SJCRH30 (cell line): Measurements from ENCODE around the gene NSD1. TPM values are rescaled to one million over a fixed set of nuclear protein-coding genes. Genes with fewer than 3 reads are reported as not detected.
A peak's percentile ranks its signal among the peaks of the same experiment; 100 is the strongest.

Experiments
- DNase-seq, 2 experiments: peaks; one replicate each; pipeline ENCODE4 v3.0.0-alpha.2; 2015 to 2020
- H3K27ac ChIP-seq: fragments of 250-450 bp; sonication (Bioruptor Pico); 2 replicates; pipeline ENCODE4 v1.5.1; 2020; ENCODE audit warnings: mild to moderate bottlenecking, moderate library complexity
- H3K27me3 ChIP-seq: fragments of 250-450 bp; sonication (Bioruptor Pico); 2 replicates; pipeline ENCODE4 v1.5.1; 2020; ENCODE audit warnings: mild to moderate bottlenecking, moderate library complexity
- H3K36me3 ChIP-seq: fragments of 250-450 bp; sonication (Bioruptor Pico); 2 replicates; pipeline ENCODE4 v1.5.1; 2020; ENCODE audit warnings: mild to moderate bottlenecking, moderate library complexity
- H3K4me1 ChIP-seq: fragments of 250-450 bp; sonication (Bioruptor Pico); 2 replicates; pipeline ENCODE4 v1.5.1; 2020; ENCODE audit warnings: mild to moderate bottlenecking, moderate library complexity
- H3K4me3 ChIP-seq: fragments of 250-450 bp; sonication (Bioruptor Pico); 2 replicates; pipeline ENCODE4 v1.5.1; 2020; ENCODE audit warnings: mild to moderate bottlenecking, moderate library complexity
- H3K9me3 ChIP-seq: fragments of 250-450 bp; sonication (Bioruptor Pico); replicated peaks from 2 replicates; pipeline ENCODE4 v1.5.1; 2020; ENCODE audit warnings: mild to moderate bottlenecking, moderate library complexity
- total RNA-seq: library from RNA; depleted of rRNA; stranded (reverse); fragments of >200 nt; shearing (Covaris generic); gene quantifications from 2 replicates; pipeline ENCODE4 v1.2.3, GENCODE V29; 2014

Gene NSD1
- total RNA-seq, 1 experiment from 2014 or later: 5.7 TPM

GRCh38 chr5:177270653-177271052 lies 137.1 kb downstream of the NSD1 start:
- no peak for DNase-seq
- Histone ChIP-seq H3K27ac (no peak overlapping the region), H3K4me1 (no peaks in the 10 kb centered on the region), H3K4me3 (no peak overlapping the region), H3K36me3 (no peaks in the 10 kb centered on the region), H3K9me3 (no peaks in the 10 kb centered on the region), H3K27me3 (no peaks in the 10 kb centered on the region)

GRCh38 chr5:177271113-177271512 lies 137.5 kb downstream of the NSD1 start:
- Histone ChIP-seq H3K4me1 (no peaks in the 10 kb centered on the region), H3K4me3 (no peak overlapping the region), H3K27ac (no peak overlapping the region), H3K36me3 (no peaks in the 10 kb centered on the region), H3K27me3 (no peaks in the 10 kb centered on the region), H3K9me3 (no peaks in the 10 kb centered on the region)
- DNase-seq: no peak

- no peaks in the 10 kb centered on the region; the same call in 1 of the 2 replicates for H3K27me3 ChIP-seq
- no peaks in the 10 kb centered on the region for H3K9me3 ChIP-seq
- no peak overlapping the region for H3K27ac ChIP-seq
- no peak overlapping the region for H3K4me3 ChIP-seq
- DNase-seq: no peak
- H3K36me3 ChIP-seq: no peaks in the 10 kb centered on the region
- no peaks in the 10 kb centered on the region for H3K4me1 ChIP-seq
Measured at GRCh38 chr5:177275883-177276282, 142.3 kb downstream of the NSD1 start.

GRCh38 chr5:177276886-177277285 lies 143.3 kb downstream of the NSD1 start:
- H3K27ac ChIP-seq: no peak overlapping the region
- H3K4me1 ChIP-seq: no peaks in the 10 kb centered on the region
- no peak overlapping the region for H3K4me3 ChIP-seq
- H3K27me3 ChIP-seq: no peaks in the 10 kb centered on the region; the same call in 1 of the 2 replicates
- H3K9me3 ChIP-seq: no peaks in the 10 kb centered on the region
- no peaks in the 10 kb centered on the region for H3K36me3 ChIP-seq
- no peak for DNase-seq

- Histone ChIP-seq H3K27ac (no peak overlapping the region), H3K27me3 (no peaks in the 10 kb centered on the region), H3K4me3 (no peak overlapping the region), H3K36me3 (no peaks in the 10 kb centered on the region), H3K9me3 (no peaks in the 10 kb centered on the region), H3K4me1 (no peaks in the 10 kb centered on the region)
- DNase-seq: no peak
Measured at GRCh38 chr5:177288191-177288590, 154.6 kb downstream of the NSD1 start.

GRCh38 chr5:177290816-177291596 lies 157.4 kb downstream of the NSD1 start:
- H3K27me3 ChIP-seq: no peaks in the 10 kb centered on the region
- no peaks in the 10 kb centered on the region for H3K9me3 ChIP-seq
- H3K4me3 ChIP-seq: no peak overlapping the region
- no peak overlapping the region for H3K27ac ChIP-seq
- H3K36me3 ChIP-seq: no peaks in the 10 kb centered on the region
- no peaks in the 10 kb centered on the region for H3K4me1 ChIP-seq
- no peak for DNase-seq

GRCh38 chr5:177291735-177292134 lies 158.2 kb downstream of the NSD1 start:
- no peak overlapping the region for H3K4me3 ChIP-seq
- H3K9me3 ChIP-seq: no peaks in the 10 kb centered on the region
- no peaks in the 10 kb centered on the region for H3K27me3 ChIP-seq
- no peak overlapping the region for H3K27ac ChIP-seq
- DNase-seq: no peak
- no peaks in the 10 kb centered on the region for H3K36me3 ChIP-seq
- no peaks in the 10 kb centered on the region for H3K4me1 ChIP-seq

GRCh38 chr5:177293819-177294581 lies 160.4 kb downstream of the NSD1 start:
- Histone ChIP-seq H3K36me3 (no peaks in the 10 kb centered on the region), H3K4me3 (no peak overlapping the region)

GRCh38 chr5:177294632-177295031 lies 161.1 kb downstream of the NSD1 start:
- Histone ChIP-seq H3K27ac (no peak overlapping the region), H3K4me3 (no peak overlapping the region), H3K9me3 (no peaks in the 10 kb centered on the region), H3K36me3 (no peaks in the 10 kb centered on the region), H3K27me3 (no peaks in the 10 kb centered on the region), H3K4me1 (peaks cover 4% of the 10 kb centered on the region; the same call in 1 of the 2 replicates)
- no peak for DNase-seq

More at GRCh38 chr5:177293819-177294581, 160.4 kb downstream of the NSD1 start:
- H3K27me3 ChIP-seq: no peaks in the 10 kb centered on the region
- H3K27ac ChIP-seq: no peak overlapping the region
- peaks cover 4% of the 10 kb centered on the region; the same call in 1 of the 2 replicates for H3K4me1 ChIP-seq
- no peaks in the 10 kb centered on the region for H3K9me3 ChIP-seq
- DNase-seq: no peak

GRCh38 chr5:177295924-177296323 lies 162.4 kb downstream of the NSD1 start:
- Histone ChIP-seq H3K36me3 (peaks cover 1% of the 10 kb centered on the region; the same call in 1 of the 2 replicates), H3K27me3 (no peaks in the 10 kb centered on the region), H3K4me1 (peaks cover 4% of the 10 kb centered on the region; the same call in 1 of the 2 replicates), H3K27ac (no peak overlapping the region), H3K9me3 (no peaks in the 10 kb centered on the region), H3K4me3 (no peak overlapping the region)
- DNase-seq: no peak

GRCh38 chr5:177296581-177296980 lies 163.0 kb downstream of the NSD1 start:
- no peak overlapping the region for H3K4me3 ChIP-seq
- H3K36me3 ChIP-seq: peaks cover 4% of the 10 kb centered on the region; the same call in 1 of the 2 replicates
- no peaks in the 10 kb centered on the region for H3K27me3 ChIP-seq
- no peaks in the 10 kb centered on the region for H3K9me3 ChIP-seq
- DNase-seq: no peak
- H3K27ac ChIP-seq: no peak overlapping the region
- H3K4me1 ChIP-seq: peaks cover 6% of the 10 kb centered on the region

GRCh38 chr5:177297922-177298321 lies 164.3 kb downstream of the NSD1 start:
- H3K27ac ChIP-seq: no peak overlapping the region
- H3K27me3 ChIP-seq: no peaks in the 10 kb centered on the region
- H3K4me3 ChIP-seq: no peak overlapping the region
- H3K9me3 ChIP-seq: no peaks in the 10 kb centered on the region
- H3K36me3 ChIP-seq: peaks cover 4% of the 10 kb centered on the region; the same call in 1 of the 2 replicates
- peaks cover 13% of the 10 kb centered on the region for H3K4me1 ChIP-seq
- peak; percentile 37 to 72 for DNase-seq

- Histone ChIP-seq H3K36me3 (peaks cover 4% of the 10 kb centered on the region; the same call in 1 of the 2 replicates), H3K27me3 (no peaks in the 10 kb centered on the region), H3K4me3 (no peak overlapping the region), H3K9me3 (no peaks in the 10 kb centered on the region), H3K27ac (no peak overlapping the region), H3K4me1 (peaks cover 13% of the 10 kb centered on the region)
- DNase-seq: no peak
Measured at GRCh38 chr5:177299697-177300096, 166.1 kb downstream of the NSD1 start.

GRCh38 chr5:177300236-177300880 lies 166.8 kb downstream of the NSD1 start:
- H3K36me3 ChIP-seq: peaks cover 7% of the 10 kb centered on the region
- DNase-seq: no peak
- H3K4me1 ChIP-seq: peaks cover 13% of the 10 kb centered on the region
- no peak overlapping the region for H3K4me3 ChIP-seq
- no peaks in the 10 kb centered on the region for H3K27me3 ChIP-seq
- no peaks in the 10 kb centered on the region for H3K9me3 ChIP-seq
- H3K27ac ChIP-seq: no peak overlapping the region

GRCh38 chr5:177300951-177301350 lies 167.4 kb downstream of the NSD1 start:
- Histone ChIP-seq H3K4me3 (no peak overlapping the region), H3K27me3 (no peaks in the 10 kb centered on the region), H3K27ac (no peak overlapping the region), H3K9me3 (no peaks in the 10 kb centered on the region), H3K4me1 (peaks cover 13% of the 10 kb centered on the region), H3K36me3 (peaks cover 13% of the 10 kb centered on the region)
- no peak for DNase-seq
